NCI-H2196 (cell line): ENCODE data around the gene ADAMTS12.
"Not testable (repeated sequence)": the region's sequence is repeated elsewhere in the genome, so short reads cannot be mapped to it uniquely, and the experiment has no call there.

ENCODE experiments used
- DNase-seq: peaks from one replicate; lab custom pipeline; 2025; ENCODE audit not compliant: unreplicated experiment; lab: John Stamatoyannopoulos, UW

The ADAMTS12 gene

GRCh38 chr5:33903118-33903517, 11.3 kb upstream of the ADAMTS12 start:
- no peak for DNase-seq

GRCh38 chr5:33901156-33901555, 9.4 kb upstream of the ADAMTS12 start:
- no peak for DNase-seq

GRCh38 chr5:33894566-33894965, 2.8 kb upstream of the ADAMTS12 start:
- DNase-seq, result no peak

- no peak for DNase-seq
These were observed 889 bp upstream of the ADAMTS12 start for GRCh38 chr5:33892620-33893137.

- DNase-seq, result no peak
These were observed 373 bp downstream of the ADAMTS12 start for GRCh38 chr5:33891446-33891787.

GRCh38 chr5:33890131-33891032, 1.4 kb downstream of the ADAMTS12 start:
- no peak for DNase-seq

- DNase-seq, result no peak
These were observed 3.2 kb downstream of the ADAMTS12 start for GRCh38 chr5:33888587-33888986.

- no peak for DNase-seq
These were observed 4.5 kb downstream of the ADAMTS12 start for GRCh38 chr5:33887268-33887667.

- DNase-seq, result no peak
These were observed 5.5 kb downstream of the ADAMTS12 start for GRCh38 chr5:33886283-33886682.

GRCh38 chr5:33885679-33886078, 6.1 kb downstream of the ADAMTS12 start:
- DNase-seq, result no peak

GRCh38 chr5:33883482-33883881, 8.3 kb downstream of the ADAMTS12 start:
- DNase-seq, result no peak

- DNase-seq, result no peak
These were observed 11.5 kb downstream of the ADAMTS12 start for GRCh38 chr5:33880319-33880718.

GRCh38 chr5:33877449-33877848, 14.3 kb downstream of the ADAMTS12 start:
- DNase-seq, result no peak

- DNase-seq, result no peak
These were observed 24.5 kb downstream of the ADAMTS12 start for GRCh38 chr5:33867241-33867640.

- not testable (repeated sequence) for DNase-seq
These were observed 32.6 kb downstream of the ADAMTS12 start for GRCh38 chr5:33859177-33859576.

- no peak for DNase-seq
These were observed 34.8 kb downstream of the ADAMTS12 start for GRCh38 chr5:33857037-33857436.

GRCh38 chr5:33855396-33855795, 36.4 kb downstream of the ADAMTS12 start:
- no peak for DNase-seq

- no peak for DNase-seq
These were observed 37.0 kb downstream of the ADAMTS12 start for GRCh38 chr5:33854733-33855151.

GRCh38 chr5:33852837-33853236, 39.0 kb downstream of the ADAMTS12 start:
- DNase-seq, result no peak

- DNase-seq, result no peak
These were observed 39.5 kb downstream of the ADAMTS12 start for GRCh38 chr5:33852319-33852718.

GRCh38 chr5:33850100-33850594, 41.6 kb downstream of the ADAMTS12 start:
- no peak for DNase-seq

- no peak for DNase-seq
These were observed 43.2 kb downstream of the ADAMTS12 start for GRCh38 chr5:33848554-33848953.

GRCh38 chr5:33846851-33847250, 44.9 kb downstream of the ADAMTS12 start:
- DNase-seq, result no peak
